Retinal pigment epithelial cell (primary cell): Measurements from ENCODE around the gene NELFE.

ENCODE experiments used
- DNase-seq: peaks from one replicate; pipeline ENCODE4 v3.0.0-alpha.2; 2010; ENCODE audit warnings: low read depth
- H3K4me3 ChIP-seq: 2 replicates; pipeline ENCODE4 v1.5.1; 2011; ENCODE audit warnings: mild to moderate bottlenecking, low read length, control low read depth, moderate library complexity
- CTCF ChIP-seq: conservative IDR thresholded peaks from 2 replicates; pipeline ENCODE4 v1.5.1; 2011; ENCODE audit warnings: low read depth, low read length, control low read depth, inconsistent platforms

The NELFE gene

GRCh38 chr6:31946370-31946885, 12.3 kb downstream of the NELFE start:
- no peak for DNase-seq
- H3K4me3 ChIP-seq = no peak overlapping the region
- TF ChIP-seq CTCF = no peak

- no peak for TF ChIP-seq CTCF
- DNase-seq = peak; percentile 59
- H3K4me3 ChIP-seq = peak within 1 kb of the TSS; percentile 11
Observed at GRCh38 chr6:31945507-31946369, 13.0 kb downstream of the NELFE start, which contains the start of gene CFB. TSS of gene CFB (plus strand) at chr6:31946095. CDS start at chr6:31946222, 127 bp downstream.

GRCh38 chr6:31945154-31945506, 13.6 kb downstream of the NELFE start:
- no peak for TF ChIP-seq CTCF
- DNase-seq = no peak
- H3K4me3 ChIP-seq = no peak overlapping the region

GRCh38 chr6:31943742-31944141, 15.0 kb downstream of the NELFE start:
- H3K4me3 ChIP-seq = no peak overlapping the region
- DNase-seq = no peak
- TF ChIP-seq CTCF = no peak

GRCh38 chr6:31940256-31940664, 18.5 kb downstream of the NELFE start:
- TF ChIP-seq CTCF = no peak
- H3K4me3 ChIP-seq = no peak overlapping the region
- DNase-seq = no peak

GRCh38 chr6:31935823-31936222, 22.9 kb downstream of the NELFE start:
- TF ChIP-seq CTCF = no peak
- DNase-seq = no peak
- H3K4me3 ChIP-seq = no peak overlapping the region

GRCh38 chr6:31935021-31935420, 23.8 kb downstream of the NELFE start:
- no peak for DNase-seq
- no peak for TF ChIP-seq CTCF
- no peak overlapping the region for H3K4me3 ChIP-seq
